CD4-positive, alpha-beta T cell treated with Interferon alpha-2 for 1 hour (primary cell): ENCODE measurements around the gene PTRH1.
A peak's percentile ranks its signal among the peaks of the same experiment; 100 is the strongest.

Source experiments
- DNase-seq, 2 donors: peaks; one replicate each; pipeline ENCODE4 v3.0.0-alpha.2; 2020 to 2022

The PTRH1 gene

GRCh38 chr9:127720031-127720864, 4.8 kb upstream of the PTRH1 start:
- peak in 1 of 2 donors; percentile 47 for DNase-seq

DNA sequence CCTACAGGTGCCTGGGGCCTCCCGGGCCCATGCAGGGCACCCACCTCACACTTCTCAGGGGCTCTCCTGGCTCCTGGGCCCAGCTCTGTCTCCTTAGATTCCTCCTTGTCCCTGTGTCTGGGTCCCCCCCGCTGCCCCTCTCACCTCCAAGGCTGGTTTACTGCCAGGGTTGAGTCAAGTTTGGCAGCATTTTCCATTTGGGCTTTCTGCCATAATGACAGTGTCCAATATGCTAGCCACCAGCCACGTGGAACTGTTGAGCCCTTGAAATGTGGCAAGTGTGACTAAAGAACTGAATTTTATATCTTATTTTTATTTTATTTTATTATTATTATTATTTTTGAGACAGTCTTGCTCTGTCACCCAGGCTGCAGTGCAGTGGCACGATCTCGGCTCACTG, 2.3 kb upstream of the PTRH1 start:
- DNase-seq, result no peak

GRCh38 chr9:127716412-127716811, 949 bp upstream of the PTRH1 start:
- DNase-seq, result no peak

GRCh38 chr9:127714951-127715469, 453 bp downstream of the PTRH1 start:
- DNase-seq, result no peak

DNA sequence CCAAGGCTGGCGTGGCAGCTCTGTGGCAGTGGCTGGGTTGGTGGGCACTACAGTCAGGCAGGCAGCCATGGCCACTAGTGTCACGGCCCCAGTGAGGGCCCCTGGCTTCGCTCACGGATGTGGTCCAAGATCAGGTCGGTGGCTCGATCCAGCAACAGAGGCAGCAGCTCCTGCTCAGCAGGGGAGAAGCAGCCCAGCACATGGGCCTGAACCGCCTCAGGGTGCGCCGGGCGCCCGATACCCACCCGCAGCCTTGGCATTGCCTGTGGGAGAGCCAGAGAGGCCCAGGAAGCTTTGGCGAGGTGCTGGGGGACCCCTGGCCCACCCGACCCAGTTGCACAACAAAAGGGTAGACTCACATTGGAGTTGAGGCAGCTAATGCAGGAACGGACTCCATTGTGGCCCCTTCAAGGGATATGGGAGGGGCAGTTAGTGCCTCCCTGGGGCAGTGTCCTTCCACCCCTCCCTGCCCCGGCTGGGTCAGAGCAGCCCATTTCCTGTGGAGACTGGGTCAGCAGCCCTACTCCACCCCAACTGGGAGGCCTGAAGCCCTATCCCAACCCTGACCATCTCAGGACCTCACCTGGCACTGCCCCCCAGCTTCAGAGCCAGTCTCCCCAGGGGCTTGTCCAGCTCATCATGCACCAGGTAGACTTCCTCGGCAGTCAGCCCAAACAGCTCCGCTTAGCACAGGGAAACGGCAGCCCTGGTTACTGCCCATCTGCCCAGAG, 1.3 kb downstream of the PTRH1 start:
- no peak for DNase-seq

GRCh38 chr9:127712867-127713266, 2.6 kb downstream of the PTRH1 start:
- no peak for DNase-seq

DNA sequence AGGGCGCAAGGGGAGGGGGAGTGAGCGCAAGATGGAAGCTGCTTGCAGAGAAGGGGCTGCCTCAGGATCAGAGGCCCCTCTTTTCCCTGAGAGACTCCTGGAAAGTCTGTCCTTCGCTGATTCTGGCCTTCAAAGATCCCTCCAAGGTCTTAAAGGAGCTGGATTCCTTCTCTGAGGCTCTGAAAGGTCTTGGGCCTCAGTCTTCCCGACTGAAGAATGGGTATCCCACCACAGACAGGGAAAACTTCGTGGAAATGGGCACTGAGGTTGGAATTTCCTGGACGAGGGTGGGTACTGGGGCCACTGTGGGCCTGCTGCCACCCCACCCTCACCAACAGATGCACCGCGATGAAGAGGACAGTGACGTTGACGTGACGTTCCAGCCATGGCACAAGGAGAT, 3.1 kb downstream of the PTRH1 start:
- no peak for DNase-seq

GRCh38 chr9:127711831-127712274, 3.6 kb downstream of the PTRH1 start:
- no peak for DNase-seq

DNA sequence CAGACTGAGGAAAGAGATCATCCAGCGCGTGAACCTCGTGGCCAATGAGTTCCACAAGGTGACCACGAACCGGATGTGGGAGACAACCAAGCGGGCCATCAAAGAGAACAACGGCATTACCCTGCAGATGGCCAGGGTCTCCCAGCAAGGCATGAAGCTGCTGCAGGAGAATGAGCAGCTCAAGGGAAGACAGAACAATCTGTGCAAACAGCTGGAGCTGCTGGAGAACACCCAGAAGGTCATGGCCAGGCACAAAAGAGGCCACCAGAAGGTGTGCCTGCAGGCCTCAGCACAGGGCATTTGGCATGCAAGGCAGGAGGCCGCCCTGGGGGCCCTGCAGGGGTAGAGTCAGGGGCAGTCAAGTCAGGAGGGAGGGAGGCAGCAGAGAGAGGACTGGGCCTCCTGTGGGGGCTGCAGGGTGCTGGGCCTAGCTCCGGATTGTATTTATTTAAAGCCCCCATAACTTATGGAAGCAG, 4.2 kb downstream of the PTRH1 start:
- peak in 1 of 2 donors; percentile 27 for DNase-seq

DNA sequence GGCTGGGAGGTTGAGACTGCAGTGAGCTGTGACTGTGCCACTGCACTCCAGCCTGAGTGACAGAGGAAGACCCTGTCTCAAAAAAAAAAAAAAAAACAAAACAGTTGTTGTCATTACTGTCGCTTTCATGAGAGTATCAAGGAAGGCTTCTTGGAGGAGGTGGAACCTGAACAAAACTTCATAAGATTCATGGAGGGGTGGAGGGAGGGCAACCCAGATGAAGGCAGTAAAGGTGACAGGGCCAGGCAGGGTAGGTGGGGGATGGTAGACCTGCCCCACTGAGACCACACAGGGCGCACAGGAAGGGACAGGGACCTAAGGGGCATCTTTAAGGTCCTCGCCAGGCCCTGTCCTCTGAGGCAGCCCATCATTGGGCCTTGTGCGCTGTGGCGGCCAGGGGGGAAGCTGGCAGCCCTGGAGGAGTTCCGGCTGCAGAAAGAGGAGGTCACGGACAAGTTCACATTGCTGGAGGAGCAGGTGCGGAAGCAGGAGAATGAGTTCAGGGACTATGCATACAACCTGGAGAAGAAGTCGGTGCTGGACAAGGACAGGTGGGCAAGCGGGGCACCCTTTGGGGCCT, 5.2 kb downstream of the PTRH1 start:
- no peak for DNase-seq

GRCh38 chr9:127708952-127709587, 6.4 kb downstream of the PTRH1 start:
- DNase-seq, result no peak

GRCh38 chr9:127707766-127708165, 7.7 kb downstream of the PTRH1 start:
- DNase-seq, result peak; percentile 41 to 76

- no peak for DNase-seq
Observed at GRCh38 chr9:127706836-127707241, 8.6 kb downstream of the PTRH1 start, which contains the start of gene CFAP157. Gene CFAP157, plus strand, starts transcription at chr9:127706988. Its CDS starts 44 bp downstream, at chr9:127707032.

DNA sequence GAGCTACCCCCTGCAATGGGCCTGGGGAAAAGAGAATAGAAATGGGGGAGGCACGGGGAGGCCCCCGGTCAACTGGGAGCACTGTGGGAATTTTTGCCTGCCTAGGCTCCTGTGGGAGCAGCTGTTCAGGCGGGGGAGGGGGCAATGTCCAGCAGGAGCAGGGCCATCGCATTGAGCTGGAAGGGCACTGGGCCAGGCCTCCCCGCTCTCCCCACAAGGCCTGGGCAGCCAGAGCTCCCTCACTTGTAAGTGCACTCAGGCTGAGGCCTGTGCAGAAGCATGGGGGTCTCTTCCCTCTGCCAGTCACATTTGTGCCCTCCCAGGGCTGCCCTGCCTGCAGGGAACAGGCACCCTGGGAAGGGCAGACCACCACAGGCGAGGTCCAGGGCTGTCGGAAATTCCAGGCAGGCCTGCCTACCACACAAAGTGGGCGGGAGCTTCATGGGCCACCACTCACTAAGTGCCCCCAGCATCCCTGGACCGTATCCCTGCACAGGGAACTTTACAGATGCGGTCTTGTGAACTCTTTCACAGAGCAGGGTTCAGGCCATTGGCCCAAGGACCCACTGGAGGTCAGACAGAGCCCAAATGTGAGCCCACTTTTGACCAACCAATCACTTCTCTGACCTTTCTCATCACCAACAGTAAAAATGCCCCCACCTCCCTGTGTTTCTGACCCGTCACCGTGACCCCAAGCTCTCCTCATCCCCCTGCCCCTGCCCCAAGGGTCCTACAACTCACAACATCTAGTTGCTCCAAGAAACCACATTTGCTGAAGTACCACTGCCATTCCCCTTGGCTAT, 9.7 kb downstream of the PTRH1 start:
- no peak for DNase-seq

GRCh38 chr9:127703289-127703946, 12.0 kb downstream of the PTRH1 start:
- no peak for DNase-seq

- no peak for DNase-seq
Observed at GRCh38 chr9:127700594-127701255, 14.7 kb downstream of the PTRH1 start.

GRCh38 chr9:127700140-127700539, 15.3 kb downstream of the PTRH1 start:
- DNase-seq, result no peak

DNA sequence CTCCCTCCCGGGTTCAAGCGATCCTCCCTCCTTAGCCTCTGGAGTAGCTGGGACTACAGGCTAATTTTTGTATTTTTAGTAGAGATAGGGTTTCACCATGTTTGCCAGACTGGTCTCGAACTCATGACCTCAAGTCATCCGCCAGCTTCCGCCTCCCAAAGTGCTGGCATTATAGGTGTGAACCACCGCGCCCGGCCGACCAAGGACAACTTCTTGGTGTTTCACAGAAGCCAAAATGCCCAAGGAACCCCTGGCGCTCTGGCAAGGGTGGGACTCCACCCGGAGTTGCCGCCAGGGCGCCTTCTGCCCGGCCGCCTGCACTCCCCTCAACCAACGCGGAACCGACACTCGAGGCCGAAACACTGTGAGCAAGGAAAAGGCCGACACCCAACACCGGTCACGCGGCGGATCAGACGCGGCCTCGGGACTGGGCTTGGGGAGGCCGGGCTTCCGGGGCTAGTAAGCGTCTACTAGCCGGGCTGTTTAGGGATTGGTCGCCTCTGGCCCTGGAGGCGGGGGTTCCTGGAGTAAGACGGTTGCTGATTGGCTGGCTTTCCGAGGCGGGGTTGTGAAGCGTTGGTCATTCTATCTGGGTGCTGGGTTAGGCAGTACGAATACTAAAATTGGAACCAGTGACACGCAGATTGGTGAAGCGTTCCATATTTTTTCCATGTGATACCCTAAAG, 16.3 kb downstream of the PTRH1 start:
- DNase-seq, result peak; percentile 92 to 93

DNA sequence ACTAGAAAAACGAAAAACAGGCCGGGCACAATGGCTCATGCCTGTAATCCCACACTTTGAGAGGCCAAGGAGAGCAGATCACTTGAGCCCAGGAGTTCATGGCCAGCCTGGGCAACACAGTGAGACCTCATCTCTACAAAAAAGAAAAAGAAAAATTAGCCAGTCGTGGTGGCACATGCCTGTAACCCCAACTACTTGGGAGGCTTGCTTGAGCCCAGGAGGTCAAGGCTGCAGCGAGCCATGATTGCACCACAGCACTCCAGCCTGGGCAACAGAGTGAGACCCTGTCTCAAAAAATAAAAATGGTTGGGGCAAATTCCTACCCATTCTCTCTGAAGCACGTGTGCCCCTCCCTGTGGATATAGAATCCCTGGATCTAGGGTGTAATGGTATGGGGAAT, 17.1 kb downstream of the PTRH1 start:
- no peak for DNase-seq

DNA sequence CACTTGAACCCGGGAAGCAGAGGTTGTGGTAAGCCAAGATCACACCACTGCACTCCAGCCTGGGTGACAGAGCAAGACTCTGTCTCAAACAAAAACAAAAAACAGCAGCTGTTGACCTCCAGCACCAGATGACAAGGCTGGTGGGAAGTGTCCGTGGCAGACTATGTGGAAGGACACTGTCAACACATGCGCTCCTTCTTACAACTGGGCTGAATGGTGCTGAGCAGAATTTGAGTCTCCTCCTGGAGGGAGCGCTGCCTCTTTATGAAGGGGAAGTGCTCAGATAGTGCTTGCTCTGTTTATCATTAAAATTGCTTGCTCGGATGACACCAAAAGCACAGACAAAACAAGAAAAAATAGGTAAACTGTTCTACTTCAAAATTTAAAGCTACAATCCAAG, 17.9 kb downstream of the PTRH1 start:
- DNase-seq, result no peak
